Gastrocnemius medialis (tissue), 4 donors: ENCODE data around the gene DPH7.

Experiments used
- CTCF ChIP-seq, 5 experiments: fragments of 450-650 bp in 3 of 5; fragments of 200-600 bp in 2 of 5; sonication (generic) in 2 of 5; IDR thresholded peaks in 4 of 5; conservative IDR thresholded peaks in 1 of 5; 1 replicate in 4 of 5; 2 replicates in 1 of 5; pipeline ENCODE4 v1.5.1; 2016 to 2019; ENCODE audit warnings: antibody characterized with exemption in 5 of 5, mild to moderate bottlenecking in 3 of 5, moderate library complexity in 3 of 5
- POLR2A ChIP-seq, 2 donors: fragments of 450-650 bp; IDR thresholded peaks; one replicate each; pipeline ENCODE4 v1.6.1; 2017; ENCODE audit warnings: antibody characterized with exemption in 2 of 2, mild to moderate bottlenecking in 2 of 2, moderate library complexity in 2 of 2

GRCh38 chr9:137615387-137615871 is 36.7 kb upstream of the DPH7 start:
- no peak for TF ChIP-seq CTCF (IDR thresholded peaks at IDR 0.05 in 4 of 5, conservative IDR thresholded peaks at IDR 0.05 in 1 of 5)
- TF ChIP-seq POLR2A (IDR thresholded peaks at IDR 0.05) = no peak
